ENCODE measurements around the gene NBEA. TPM values are rescaled to one million over a fixed set of nuclear protein-coding genes. Genes with fewer than 3 reads are reported as not detected.

Gene NBEA
- total RNA-seq, 3 donors from 2014 or later = 3.5 to 27.2 (median 5.2) TPM

DNA sequence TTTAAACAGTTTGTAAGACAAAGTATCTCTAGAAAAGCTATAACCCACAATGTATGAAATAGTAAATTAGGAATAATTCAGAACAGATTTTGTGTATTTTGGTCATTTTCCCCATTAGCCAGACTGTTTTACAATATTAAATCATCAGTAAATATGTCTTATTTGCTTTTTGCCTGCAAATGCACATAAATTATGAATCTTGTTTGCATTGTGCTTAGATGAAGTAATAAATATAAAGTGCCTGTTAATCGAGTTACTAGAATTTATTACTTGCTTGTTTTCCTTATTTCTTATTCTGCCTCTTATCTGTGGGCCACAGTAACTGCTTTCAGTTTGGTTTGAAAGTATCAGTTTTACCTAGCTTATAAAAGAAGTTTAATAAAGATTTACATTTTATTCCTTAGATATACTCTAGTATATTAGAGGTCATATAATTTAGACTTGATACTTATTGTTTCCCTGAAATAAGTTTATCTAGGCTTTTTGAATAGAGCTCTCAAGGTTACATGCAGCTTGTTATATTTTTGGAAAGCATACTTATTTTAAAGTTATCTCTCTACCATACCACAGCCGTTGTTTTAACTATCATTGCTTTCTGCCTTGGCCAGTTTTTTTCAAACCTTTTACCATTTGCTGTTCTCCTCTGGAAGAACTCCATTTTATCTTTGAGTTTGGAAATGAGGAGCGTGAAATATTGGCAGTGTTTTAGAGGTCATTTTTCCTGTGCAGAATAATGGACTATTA, 238.0 kb downstream of the NBEA start:
- intact Hi-C loops (cut with DNase I, micrococcal nuclease) = no loop called here
- Histone ChIP-seq H3K9me3 (no peaks in the 10 kb centered on the region), H3K4me3 (no peak overlapping the region), H3K4me1 (ENCODE audit: low read depth) (no peaks in the 10 kb centered on the region), H3K36me3 (ENCODE audit: low read depth) (no peaks in the 10 kb centered on the region)
- DNase-seq (no peak), ATAC-seq (no peak)
- TF ChIP-seq, protein P1, sequence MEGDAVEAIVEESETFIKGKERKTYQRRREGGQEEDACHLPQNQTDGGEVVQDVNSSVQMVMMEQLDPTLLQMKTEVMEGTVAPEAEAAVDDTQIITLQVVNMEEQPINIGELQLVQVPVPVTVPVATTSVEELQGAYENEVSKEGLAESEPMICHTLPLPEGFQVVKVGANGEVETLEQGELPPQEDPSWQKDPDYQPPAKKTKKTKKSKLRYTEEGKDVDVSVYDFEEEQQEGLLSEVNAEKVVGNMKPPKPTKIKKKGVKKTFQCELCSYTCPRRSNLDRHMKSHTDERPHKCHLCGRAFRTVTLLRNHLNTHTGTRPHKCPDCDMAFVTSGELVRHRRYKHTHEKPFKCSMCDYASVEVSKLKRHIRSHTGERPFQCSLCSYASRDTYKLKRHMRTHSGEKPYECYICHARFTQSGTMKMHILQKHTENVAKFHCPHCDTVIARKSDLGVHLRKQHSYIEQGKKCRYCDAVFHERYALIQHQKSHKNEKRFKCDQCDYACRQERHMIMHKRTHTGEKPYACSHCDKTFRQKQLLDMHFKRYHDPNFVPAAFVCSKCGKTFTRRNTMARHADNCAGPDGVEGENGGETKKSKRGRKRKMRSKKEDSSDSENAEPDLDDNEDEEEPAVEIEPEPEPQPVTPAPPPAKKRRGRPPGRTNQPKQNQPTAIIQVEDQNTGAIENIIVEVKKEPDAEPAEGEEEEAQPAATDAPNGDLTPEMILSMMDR (IDR thresholded peaks at IDR 0.05) = no peak

DNA sequence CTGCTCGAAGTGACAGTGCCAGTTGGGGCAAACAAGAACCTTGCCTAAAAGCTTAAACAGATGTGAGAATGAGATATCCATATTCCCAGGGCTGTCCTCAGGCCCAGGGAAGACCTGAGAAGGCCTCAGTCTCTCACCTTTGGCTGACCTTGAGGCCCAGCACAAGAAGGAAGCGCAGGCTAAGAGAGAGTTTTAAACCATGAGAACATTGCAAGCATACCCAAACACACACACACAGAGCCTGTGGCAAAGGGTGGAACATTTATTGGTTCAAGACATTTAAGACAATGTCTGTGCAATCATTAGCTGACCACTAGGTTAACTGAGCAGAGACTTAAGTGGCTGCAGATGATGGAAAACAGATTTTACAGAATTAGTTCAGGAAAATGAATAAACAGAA, 248.2 kb downstream of the NBEA start:
- DNase-seq (no peak), ATAC-seq (no peak)
- TF ChIP-seq, protein P1 (IDR thresholded peaks at IDR 0.05) = no peak
- no peaks in the 10 kb centered on the region for H3K36me3 ChIP-seq (ENCODE audit: low read depth)
- H3K9me3 ChIP-seq = no peaks in the 10 kb centered on the region
- H3K4me3 ChIP-seq = no peak overlapping the region
- intact Hi-C loops (cut with DNase I, micrococcal nuclease) = no loop called here
- no peaks in the 10 kb centered on the region for H3K4me1 ChIP-seq (ENCODE audit: low read depth)

DNA sequence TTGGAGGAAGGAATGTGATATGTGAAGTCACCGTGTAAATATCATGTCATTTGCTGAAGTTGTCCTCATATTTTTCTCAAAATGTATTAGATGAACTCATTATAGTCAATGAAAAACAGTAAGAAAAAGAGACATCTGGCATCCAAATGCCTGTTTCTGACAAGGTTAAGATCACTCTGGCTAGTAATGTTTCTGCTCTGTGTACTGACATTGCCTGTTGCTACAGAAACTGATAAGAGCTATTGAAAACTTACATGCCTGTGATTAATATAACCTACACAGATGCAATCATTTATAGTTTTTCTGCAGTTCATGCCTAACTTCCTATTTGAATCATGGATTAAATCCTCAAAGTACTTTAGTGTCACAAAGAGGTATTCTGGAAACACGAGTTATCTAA, 249.8 kb downstream of the NBEA start:
- Histone ChIP-seq H3K36me3 (ENCODE audit: low read depth) (no peaks in the 10 kb centered on the region), H3K4me1 (ENCODE audit: low read depth) (no peaks in the 10 kb centered on the region), H3K9me3 (no peaks in the 10 kb centered on the region), H3K4me3 (no peak overlapping the region)
- intact Hi-C loops (cut with DNase I, micrococcal nuclease) = no loop called here
- TF ChIP-seq, protein P1 (IDR thresholded peaks at IDR 0.05) = no peak
- no peak for DNase-seq
- no peak for ATAC-seq

DNA sequence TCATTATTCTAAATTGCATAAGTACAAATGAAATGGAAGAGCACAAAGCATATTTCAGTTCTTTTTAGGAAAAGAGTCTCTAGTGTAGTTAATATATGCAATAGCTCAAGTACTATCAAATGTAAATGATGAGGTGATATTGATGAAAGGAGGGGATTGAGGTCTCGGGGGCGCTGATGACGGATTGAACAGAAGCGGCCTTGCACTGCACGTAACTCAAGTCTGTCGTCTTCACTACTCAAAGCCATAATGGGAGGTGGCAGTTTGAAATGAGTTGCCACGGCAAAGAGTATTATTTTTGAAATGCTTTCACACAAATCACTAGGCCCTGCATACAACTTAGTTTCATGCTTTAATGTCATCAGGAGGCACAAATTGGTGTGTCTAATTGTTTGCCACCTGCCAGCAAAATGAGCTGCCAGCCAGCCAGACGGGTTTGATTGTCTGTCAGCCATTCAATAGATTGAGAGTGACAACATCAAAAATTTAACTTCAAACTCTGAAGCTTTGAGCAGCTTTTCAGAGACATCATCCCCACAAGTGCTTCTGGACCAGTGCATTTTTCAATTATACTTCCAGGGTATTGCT, 256.6 kb downstream of the NBEA start:
- Histone ChIP-seq H3K36me3 (ENCODE audit: low read depth) (no peaks in the 10 kb centered on the region), H3K4me1 (ENCODE audit: low read depth) (no peaks in the 10 kb centered on the region), H3K4me3 (no peak overlapping the region), H3K9me3 (no peaks in the 10 kb centered on the region)
- ATAC-seq (no peak), DNase-seq (no peak)
- intact Hi-C loops (cut with DNase I, micrococcal nuclease) = no loop called here
- TF ChIP-seq, protein P1 (IDR thresholded peaks at IDR 0.05) = no peak

DNA sequence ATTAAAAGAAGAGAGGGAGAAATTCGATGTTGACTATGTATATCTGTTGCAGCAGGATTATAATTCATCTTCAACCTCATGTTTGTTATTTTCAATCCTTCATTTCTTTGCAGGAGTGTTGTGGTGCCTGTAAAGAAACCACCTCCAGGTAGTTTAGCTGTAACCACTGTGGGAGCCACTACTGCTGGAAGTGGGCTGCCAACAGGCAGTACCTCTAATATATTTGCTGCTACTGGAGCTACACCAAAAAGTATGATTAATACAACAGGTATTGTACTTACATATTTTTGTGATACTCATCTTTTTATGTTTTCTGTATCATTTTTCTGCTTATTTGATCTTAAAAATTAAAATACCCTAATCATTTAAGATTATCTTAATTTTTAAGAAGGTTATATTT, 266.5 kb downstream of the NBEA start:
- Histone ChIP-seq H3K36me3 (ENCODE audit: low read depth) (no peaks in the 10 kb centered on the region), H3K4me1 (ENCODE audit: low read depth) (no peaks in the 10 kb centered on the region), H3K9me3 (no peaks in the 10 kb centered on the region), H3K4me3 (no peak overlapping the region)
- no peak for ATAC-seq
- intact Hi-C loops (cut with DNase I, micrococcal nuclease) = no loop called here
- no peak for DNase-seq
- TF ChIP-seq, protein P1 (IDR thresholded peaks at IDR 0.05) = no peak
